Duodenal mucosa (tissue), 2 donors: ENCODE measurements around the gene FCN3.

Source experiments
- H3K27ac ChIP-seq: one replicate; pipeline ENCODE4 v1.7.0; 2013; ENCODE audit warnings: low read depth, low read length
- H3K27me3 ChIP-seq, 2 donors: one replicate each; pipeline ENCODE4 v1.7.0; 2013; ENCODE audit warnings: low read length in 2 of 2, control low read depth in 1 of 2; ENCODE audit not compliant: insufficient read depth in 2 of 2, control insufficient read depth in 1 of 2
- H3K36me3 ChIP-seq, 2 donors: one replicate each; pipeline ENCODE4 v1.7.0; 2013; ENCODE audit warnings: low read length in 2 of 2, control low read depth in 1 of 2; ENCODE audit not compliant: insufficient read depth in 2 of 2, control insufficient read depth in 1 of 2
- H3K4me1 ChIP-seq, 2 donors: one replicate each; pipeline ENCODE4 v1.7.0; 2013; ENCODE audit warnings: low read length in 2 of 2, control low read depth in 1 of 2; ENCODE audit not compliant: insufficient read depth in 2 of 2, control insufficient read depth in 1 of 2
- H3K4me3 ChIP-seq, 2 donors: one replicate each; pipeline ENCODE4 v1.7.0; 2013; ENCODE audit warnings: low read length in 2 of 2, low read depth in 1 of 2
- H3K9ac ChIP-seq, 2 donors: one replicate each; pipeline ENCODE4 v1.7.0; 2013; ENCODE audit warnings: low read length in 2 of 2, low read depth in 1 of 2
- H3K9me3 ChIP-seq, 2 donors: one replicate each; pipeline ENCODE4 v1.7.0; 2013; ENCODE audit warnings: low read length in 2 of 2, control low read depth in 1 of 2; ENCODE audit not compliant: control insufficient read depth in 1 of 2

The FCN3 gene

DNA sequence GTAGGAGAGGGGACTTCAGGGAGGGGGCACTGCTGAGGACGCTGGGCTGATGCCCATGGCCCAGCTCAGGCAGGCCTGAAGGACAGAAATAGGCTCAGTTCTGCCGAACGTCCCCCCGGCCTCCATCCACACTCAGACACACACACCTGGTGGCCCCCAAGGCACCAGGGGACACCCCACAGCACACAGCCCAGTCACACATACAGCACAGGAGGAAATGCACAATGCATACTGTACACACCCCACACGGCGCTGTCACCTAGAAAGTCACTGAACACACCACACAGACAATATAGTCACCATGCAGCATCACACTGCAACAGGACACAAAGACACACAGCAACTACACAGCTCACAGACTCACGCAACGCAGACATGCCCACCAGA lies 32.2 kb downstream of the FCN3 start:
- peak overlapping the region; percentile 57 to 80 for H3K9ac ChIP-seq
- no peaks in the 10 kb centered on the region for H3K36me3 ChIP-seq
- peaks cover 20 to 23% of the 10 kb centered on the region in 2 donors for H3K4me1 ChIP-seq
- H3K27ac ChIP-seq = peak overlapping the region; percentile 11
- no peaks in the 10 kb centered on the region for H3K27me3 ChIP-seq
- peak overlapping the region; percentile 83 to 86 for H3K4me3 ChIP-seq
- no peaks in the 10 kb centered on the region for H3K9me3 ChIP-seq

DNA sequence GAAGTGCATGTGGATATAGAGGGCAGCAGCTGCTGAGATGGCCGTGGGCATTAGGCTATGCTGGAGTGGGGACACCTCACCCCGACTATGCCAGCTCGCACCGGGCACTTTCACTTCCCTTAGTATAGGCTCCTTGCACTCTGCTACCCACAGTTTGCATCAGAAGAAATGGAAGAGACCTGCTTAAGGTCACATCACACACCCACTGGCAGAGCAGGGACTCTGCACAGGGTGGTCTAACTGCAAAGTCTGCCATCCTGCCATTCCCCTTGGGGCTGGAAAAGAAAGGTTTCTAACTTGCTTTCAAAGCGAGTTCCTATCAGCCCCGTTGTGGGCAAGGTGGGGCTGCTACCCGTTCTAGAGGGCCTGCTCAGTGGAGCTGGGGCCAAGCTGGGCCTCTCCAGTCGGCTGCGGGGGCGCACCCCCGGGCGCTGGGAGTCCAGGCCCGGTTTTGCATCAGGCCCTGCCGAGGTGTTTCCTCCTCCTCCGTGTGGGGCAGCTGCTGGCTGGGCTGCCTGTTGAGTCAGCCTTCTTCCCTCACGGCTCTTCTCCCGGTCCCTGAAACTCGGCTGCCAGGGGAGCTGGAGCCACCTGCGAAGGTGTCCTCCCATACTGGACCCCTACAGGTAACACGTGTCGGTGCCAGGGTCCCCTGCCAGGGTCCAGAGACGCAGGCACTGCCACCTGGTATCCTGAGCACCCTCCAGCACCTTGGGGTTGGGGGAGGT lies 32.9 kb downstream of the FCN3 start, which contains the start of gene SYTL1:
Gene SYTL1, plus strand, starts transcription at position 498 of the 728 bp plus-strand sequence. CDS start 3,313 bp downstream, outside the sequence.
- Histone ChIP-seq H3K9me3 (no peaks in the 10 kb centered on the region), H3K27me3 (no peaks in the 10 kb centered on the region), H3K4me1 (peaks cover 20 to 23% of the 10 kb centered on the region in 2 donors), H3K27ac (peak within 1 kb of the TSS; percentile 11), H3K36me3 (no peaks in the 10 kb centered on the region), H3K9ac (peak within 1 kb of the TSS; percentile 57 to 80), H3K4me3 (peak within 1 kb of the TSS; percentile 83 to 86)

DNA sequence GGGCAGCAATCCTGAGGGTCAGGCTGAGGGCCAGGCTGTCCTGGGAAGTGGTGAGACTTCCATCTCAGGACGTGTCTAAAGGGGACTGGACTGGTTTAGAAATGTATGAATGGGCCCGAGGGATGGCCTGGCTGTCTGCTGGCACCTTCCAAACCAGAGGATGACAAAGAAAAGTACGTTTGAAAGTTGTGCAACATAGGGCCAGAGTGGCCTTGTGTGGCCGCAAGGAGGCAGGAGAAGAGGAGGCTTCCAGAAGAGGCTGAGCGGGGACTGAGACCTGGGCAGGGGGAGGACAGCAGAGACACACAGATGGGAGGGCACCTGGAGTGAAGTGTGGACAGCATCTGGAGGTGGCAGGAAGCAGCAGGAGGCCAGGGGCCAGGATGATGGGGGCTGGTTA lies 35.4 kb downstream of the FCN3 start:
- H3K36me3 ChIP-seq = peaks cover 2 to 19% of the 10 kb centered on the region in 2 donors
- no peaks in the 10 kb centered on the region for H3K9me3 ChIP-seq
- H3K27me3 ChIP-seq = no peaks in the 10 kb centered on the region
- no peak overlapping the region for H3K9ac ChIP-seq
- peaks cover 20 to 23% of the 10 kb centered on the region in 2 donors for H3K4me1 ChIP-seq
- no peak overlapping the region for H3K4me3 ChIP-seq
- no peak overlapping the region for H3K27ac ChIP-seq

DNA sequence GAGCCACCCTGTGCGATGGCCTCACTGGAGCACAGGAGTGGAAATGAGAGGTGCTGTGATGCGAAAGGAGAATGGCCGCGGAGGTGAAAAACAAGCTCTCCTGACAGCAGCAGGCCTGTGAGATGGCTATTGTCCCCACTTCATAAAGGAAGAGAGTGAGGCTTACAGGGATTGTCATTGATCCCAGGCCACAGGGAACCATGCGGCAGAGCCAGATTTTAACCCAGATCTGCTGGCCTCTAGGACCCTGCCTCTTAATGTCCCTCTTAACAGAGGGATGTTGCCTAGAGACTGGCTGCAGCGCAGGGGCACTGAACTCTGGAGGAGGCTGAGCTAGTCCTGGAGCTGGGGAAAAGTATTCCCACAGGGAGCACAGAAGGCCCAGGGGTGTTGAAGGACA lies 35.9 kb downstream of the FCN3 start:
- no peaks in the 10 kb centered on the region for H3K9me3 ChIP-seq
- peaks cover 20 to 23% of the 10 kb centered on the region in 2 donors for H3K4me1 ChIP-seq
- H3K4me3 ChIP-seq = no peak overlapping the region
- no peak overlapping the region for H3K27ac ChIP-seq
- H3K36me3 ChIP-seq = peaks cover 7 to 24% of the 10 kb centered on the region in 2 donors
- H3K27me3 ChIP-seq = no peaks in the 10 kb centered on the region
- H3K9ac ChIP-seq = no peak overlapping the region

DNA sequence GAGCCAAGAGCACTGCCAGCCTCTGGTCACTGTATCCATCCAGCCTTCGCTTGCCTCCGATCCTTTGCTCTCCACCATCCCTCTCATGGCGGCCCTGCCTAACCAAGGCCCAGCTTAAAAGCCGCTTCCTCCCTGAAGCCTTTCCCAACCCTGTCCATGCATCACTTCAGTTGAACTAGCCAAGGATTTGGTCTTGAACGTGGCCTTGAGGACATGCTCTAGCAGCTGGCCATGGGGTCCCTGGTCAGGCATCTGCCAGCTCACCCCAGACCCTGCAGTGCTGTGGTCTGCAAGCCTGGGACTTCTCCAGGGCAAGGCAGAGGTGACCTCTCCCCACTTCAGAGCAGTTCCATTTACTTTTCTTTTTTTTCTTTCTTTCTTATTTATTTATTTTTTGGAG lies 37.9 kb downstream of the FCN3 start:
- Histone ChIP-seq H3K4me3 (no peak overlapping the region), H3K36me3 (peaks cover 19 to 44% of the 10 kb centered on the region in 2 donors), H3K4me1 (peaks cover 6 to 9% of the 10 kb centered on the region in 2 donors), H3K9ac (no peak overlapping the region), H3K27ac (no peak overlapping the region), H3K9me3 (no peaks in the 10 kb centered on the region), H3K27me3 (no peaks in the 10 kb centered on the region)

DNA sequence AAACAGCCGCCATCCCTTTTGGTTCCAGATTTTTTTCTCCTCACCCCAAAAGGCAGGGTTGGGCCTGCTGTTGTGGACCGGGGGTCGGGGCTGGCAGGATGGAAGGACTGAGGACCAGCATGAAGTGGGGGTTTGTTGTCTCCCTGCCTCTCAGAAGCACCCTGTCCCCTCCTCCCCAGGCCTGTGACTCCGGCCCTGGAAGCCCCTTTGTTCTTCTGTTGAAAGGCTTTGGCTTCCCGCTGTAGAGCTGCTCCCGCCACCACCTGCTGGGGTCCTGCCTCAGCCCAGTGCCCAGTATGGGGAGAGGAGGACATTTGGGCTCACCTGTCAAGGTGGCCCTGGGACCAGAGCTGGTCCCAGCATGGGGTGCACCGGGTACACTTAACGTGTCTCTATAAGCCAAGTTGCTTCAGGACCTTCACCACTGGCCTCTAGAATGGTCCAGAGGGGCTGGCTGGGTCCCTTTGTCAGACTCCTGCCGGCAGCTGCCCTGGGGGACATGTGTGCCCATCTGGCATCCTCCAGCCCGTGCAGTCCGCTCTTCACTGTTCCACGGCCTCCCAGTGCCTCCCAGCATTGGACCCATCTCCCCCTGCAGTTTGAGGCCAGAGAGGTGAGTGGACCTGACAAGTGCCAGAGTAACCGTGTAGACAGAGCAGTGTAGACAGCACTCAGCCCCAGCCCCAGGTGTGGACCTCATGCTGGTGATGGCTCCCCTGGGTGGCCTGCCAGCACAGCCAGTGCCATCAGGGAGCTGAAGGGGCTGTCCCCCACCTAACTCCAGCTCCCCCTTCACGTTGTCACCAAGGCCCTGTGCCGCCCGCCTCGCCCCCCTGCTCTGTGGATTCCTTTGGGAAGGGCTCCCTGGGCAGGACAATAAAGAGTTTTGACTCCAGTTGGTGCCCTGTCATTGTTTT lies 38.9 kb downstream of the FCN3 start:
- Histone ChIP-seq H3K4me1 (no peaks in the 10 kb centered on the region), H3K27ac (no peak overlapping the region), H3K9ac (no peak overlapping the region), H3K4me3 (no peak overlapping the region), H3K36me3 (peaks cover 21 to 44% of the 10 kb centered on the region in 2 donors), H3K27me3 (no peaks in the 10 kb centered on the region), H3K9me3 (no peaks in the 10 kb centered on the region)

DNA sequence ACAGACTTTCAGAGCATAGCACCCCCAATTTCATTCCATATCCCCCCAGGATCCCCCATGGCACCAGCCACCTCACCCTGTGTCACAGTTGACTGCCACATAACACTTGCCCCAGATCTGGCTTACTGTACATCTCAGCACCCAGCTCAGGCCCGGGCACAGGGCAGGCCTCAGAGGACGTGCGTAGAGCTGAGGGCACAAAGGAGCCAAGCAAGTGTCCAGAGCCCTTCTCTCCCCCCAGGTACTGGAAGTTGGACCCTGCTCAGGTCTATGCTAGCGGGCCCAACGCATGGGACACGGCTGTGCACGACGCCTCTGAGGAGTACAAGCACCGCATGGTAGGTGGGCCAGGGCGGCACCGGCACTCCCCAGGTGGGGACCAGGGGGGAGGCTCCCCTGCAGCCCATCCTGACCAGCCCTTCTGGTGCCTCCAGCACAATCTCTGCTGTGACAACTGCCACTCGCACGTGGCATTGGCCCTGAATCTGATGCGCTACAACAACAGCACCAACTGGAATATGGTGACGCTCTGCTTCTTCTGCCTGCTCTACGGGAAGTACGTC lies 40.8 kb downstream of the FCN3 start:
- peaks cover 27 to 47% of the 10 kb centered on the region in 2 donors for H3K36me3 ChIP-seq
- no peaks in the 10 kb centered on the region for H3K27me3 ChIP-seq
- H3K9ac ChIP-seq = no peak overlapping the region
- no peak overlapping the region for H3K27ac ChIP-seq
- no peak overlapping the region for H3K4me3 ChIP-seq
- H3K4me1 ChIP-seq = no peaks in the 10 kb centered on the region
- H3K9me3 ChIP-seq = no peaks in the 10 kb centered on the region

DNA sequence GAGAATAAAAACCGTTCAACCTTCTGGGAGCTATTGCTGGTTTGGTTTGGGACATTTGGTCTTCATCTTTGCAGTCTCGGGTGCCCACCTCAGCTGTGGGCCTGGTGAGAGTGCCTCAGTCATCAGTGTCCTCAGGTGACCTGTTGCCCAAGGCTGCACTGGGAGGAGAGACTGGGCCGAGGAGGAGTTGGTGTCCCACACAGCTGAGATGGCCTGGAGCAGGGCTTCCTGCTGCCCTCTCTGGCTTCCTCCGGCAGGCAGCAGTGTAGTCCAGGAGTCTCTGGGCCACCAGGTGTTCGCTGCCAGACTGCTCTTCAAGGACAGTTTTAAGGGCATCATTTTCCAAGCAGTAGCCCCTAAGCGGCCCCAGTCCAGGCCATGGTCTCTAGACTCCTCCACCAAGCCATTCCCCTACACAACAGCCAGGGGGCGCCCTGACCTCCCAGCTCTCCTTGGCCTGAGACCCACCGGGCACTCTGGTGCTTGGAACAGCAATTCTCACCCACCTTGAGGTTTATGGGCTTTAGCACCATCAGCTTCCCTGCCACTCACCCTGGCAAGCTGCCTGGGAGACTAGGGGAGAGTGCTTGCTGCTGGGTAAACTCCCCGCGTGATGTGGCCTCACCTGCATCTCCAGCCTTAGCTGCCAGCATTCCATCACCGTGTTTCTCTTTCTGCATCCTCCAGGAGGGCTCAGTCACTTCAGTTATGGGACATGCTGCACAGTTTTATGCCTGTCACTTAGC lies 41.9 kb downstream of the FCN3 start:
- Histone ChIP-seq H3K27me3 (no peaks in the 10 kb centered on the region), H3K9ac (no peak overlapping the region), H3K36me3 (peaks cover 30 to 47% of the 10 kb centered on the region in 2 donors), H3K4me1 (no peaks in the 10 kb centered on the region), H3K27ac (no peak overlapping the region), H3K9me3 (no peaks in the 10 kb centered on the region), H3K4me3 (no peak overlapping the region)

DNA sequence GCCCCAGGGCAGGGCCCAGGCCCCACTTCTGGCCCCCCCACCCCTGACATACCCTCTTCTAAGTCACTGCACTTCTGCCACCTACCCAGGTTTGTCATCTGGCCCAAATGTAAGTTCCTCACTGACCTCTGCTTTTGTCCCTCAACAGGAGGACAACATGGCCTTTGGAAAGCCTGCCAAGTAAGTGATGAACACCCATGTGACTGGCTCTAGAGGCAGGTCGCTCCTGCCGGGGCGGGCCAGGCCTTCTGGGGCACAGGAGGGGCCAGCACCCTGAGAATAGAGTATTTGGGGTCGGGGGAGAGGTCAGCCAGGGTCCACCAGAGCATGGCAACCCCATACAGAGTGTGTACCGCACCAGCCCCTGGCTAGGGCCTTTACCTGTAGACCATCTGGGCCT lies 42.7 kb downstream of the FCN3 start:
- no peaks in the 10 kb centered on the region for H3K4me1 ChIP-seq
- no peak overlapping the region for H3K4me3 ChIP-seq
- H3K9me3 ChIP-seq = no peaks in the 10 kb centered on the region
- H3K27ac ChIP-seq = no peak overlapping the region
- H3K36me3 ChIP-seq = peaks cover 30 to 50% of the 10 kb centered on the region in 2 donors
- no peak overlapping the region for H3K9ac ChIP-seq
- H3K27me3 ChIP-seq = no peaks in the 10 kb centered on the region
